Uterus (tissue), 4 donors: ENCODE data around the gene TMBIM1. TPM values are rescaled to one million over a fixed set of nuclear protein-coding genes. Genes with fewer than 3 reads are reported as not detected.

ENCODE experiments used
- DNase-seq, 2 donors: peaks; one replicate each; pipeline ENCODE4 v3.0.0-alpha.2; 2019 to 2020
- H3K27ac ChIP-seq, 2 donors: fragments of 200-600 bp; sonication (generic); 1 replicate in 1 of 2; 2 replicates in 1 of 2; pipeline ENCODE4 v1.5.1; 2016 to 2018
- H3K27me3 ChIP-seq, 2 donors: fragments of 200-600 bp; sonication (generic); one replicate each; pipeline ENCODE4 v1.5.1; 2018 to 2019; ENCODE audit warnings: control low read depth in 1 of 2
- H3K36me3 ChIP-seq, 2 donors: fragments of 200-600 bp; sonication (generic); one replicate each; pipeline ENCODE4 v1.5.1; 2019; ENCODE audit warnings: control low read depth in 1 of 2
- H3K4me1 ChIP-seq, 2 donors: fragments of 200-600 bp; sonication (generic); one replicate each; pipeline ENCODE4 v1.5.1; 2018 to 2019; ENCODE audit warnings: control low read depth in 1 of 2
- H3K4me3 ChIP-seq, 2 donors: fragments of 200-600 bp; sonication (generic); 1 replicate in 1 of 2; 2 replicates in 1 of 2; pipeline ENCODE4 v1.5.1; 2018 to 2019; ENCODE audit warnings: mild to moderate bottlenecking in 1 of 2
- H3K9me3 ChIP-seq, 2 donors: fragments of 200-600 bp; sonication (generic); one replicate each; pipeline ENCODE4 v1.5.1; 2019; ENCODE audit warnings: control low read depth in 1 of 2
- CTCF ChIP-seq, 4 experiments: fragments of 200-600 bp in 2 of 4; fragments of 450-650 bp in 2 of 4; sonication (generic) in 2 of 4; IDR thresholded peaks; one replicate each; pipeline ENCODE4 v1.5.1; 2016 to 2019; ENCODE audit warnings: antibody characterized with exemption in 4 of 4, mild to moderate bottlenecking in 2 of 4, moderate library complexity in 1 of 4
- POLR2A ChIP-seq, 2 donors: fragments of 450-650 bp; IDR thresholded peaks; one replicate each; pipeline ENCODE4 v1.6.1; 2016; ENCODE audit warnings: antibody characterized with exemption in 2 of 2, mild to moderate bottlenecking in 1 of 2, moderate library complexity in 1 of 2
- intact Hi-C: fragments of 100-400 bp; cut with DNase I; formaldehyde crosslinking; loops from one replicate; pipeline ENCODE4 v1.15.1; 2023; ENCODE audit warnings: low total_unique reads
- total RNA-seq, 4 donors: library from RNA; depleted of rRNA in 3 of 4; stranded (reverse); fragments of >200 nt in 3 of 4; gene quantifications; one replicate each; pipeline versions ENCODE4 v1.1.0 to v1.2.4, GENCODE V29; 2014 to 2023
- donor health status: DM: yes; HTN: yes; CAD: no.

TMBIM1 gene
- total RNA-seq, 4 donors from 2014 or later, result 112 to 166 (median 120) TPM

- intact Hi-C loops, result loop anchor here (10.0 kb wide), 1 partner anchor 52 kb away; the partner anchor contains the start of gene ARPC2
These were observed 25.9 kb downstream of the TMBIM1 start for GRCh38 chr2:218266316-218266979.

DNA sequence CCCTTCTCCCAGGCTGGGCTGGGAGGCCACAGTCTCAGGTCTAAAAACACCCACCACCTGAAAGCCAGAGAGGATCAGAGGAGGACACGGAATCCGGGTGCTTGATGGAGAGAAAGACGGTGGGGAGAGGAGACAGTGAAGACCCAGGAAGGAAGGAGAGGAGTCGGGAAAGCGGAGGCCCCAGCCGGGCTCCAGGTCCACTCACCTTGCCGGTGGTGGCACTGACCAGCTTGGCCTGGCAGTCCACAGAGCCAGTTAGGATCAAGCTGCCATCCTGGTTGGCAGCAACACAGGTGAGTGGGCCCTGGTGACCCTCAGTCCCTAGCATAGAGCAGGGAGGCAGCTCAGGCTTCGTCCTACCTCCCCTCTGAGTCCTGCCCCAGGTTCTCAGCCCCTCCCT lies 26.7 kb downstream of the TMBIM1 start:
- Histone ChIP-seq H3K4me1 (peaks cover 0 to 6% of the 10 kb centered on the region in 2 donors), H3K9me3 (no peaks in the 10 kb centered on the region), H3K27me3 (no peaks in the 10 kb centered on the region), H3K27ac (no peak overlapping the region), H3K4me3 (no peak overlapping the region), H3K36me3 (no peaks in the 10 kb centered on the region)
- TF ChIP-seq POLR2A (IDR thresholded peaks at IDR 0.05) (no peak), CTCF (IDR thresholded peaks at IDR 0.05) (no peak)
- no peak for DNase-seq
- intact Hi-C loops, result loop anchor here (10.0 kb wide), 1 partner anchor 51 kb away; the partner anchor contains the start of gene ARPC2

More at GRCh38 chr2:218266316-218266979, 25.9 kb downstream of the TMBIM1 start:
- H3K27me3 ChIP-seq, result no peaks in the 10 kb centered on the region
- no peak overlapping the region for H3K27ac ChIP-seq
- DNase-seq, result no peak
- peaks cover under 1 to 10% of the 10 kb centered on the region in 2 donors for H3K4me1 ChIP-seq
- TF ChIP-seq CTCF (IDR thresholded peaks at IDR 0.05) (no peak), POLR2A (IDR thresholded peaks at IDR 0.05) (no peak)
- no peak overlapping the region for H3K4me3 ChIP-seq
- H3K9me3 ChIP-seq, result no peaks in the 10 kb centered on the region
- H3K36me3 ChIP-seq, result no peaks in the 10 kb centered on the region

DNA sequence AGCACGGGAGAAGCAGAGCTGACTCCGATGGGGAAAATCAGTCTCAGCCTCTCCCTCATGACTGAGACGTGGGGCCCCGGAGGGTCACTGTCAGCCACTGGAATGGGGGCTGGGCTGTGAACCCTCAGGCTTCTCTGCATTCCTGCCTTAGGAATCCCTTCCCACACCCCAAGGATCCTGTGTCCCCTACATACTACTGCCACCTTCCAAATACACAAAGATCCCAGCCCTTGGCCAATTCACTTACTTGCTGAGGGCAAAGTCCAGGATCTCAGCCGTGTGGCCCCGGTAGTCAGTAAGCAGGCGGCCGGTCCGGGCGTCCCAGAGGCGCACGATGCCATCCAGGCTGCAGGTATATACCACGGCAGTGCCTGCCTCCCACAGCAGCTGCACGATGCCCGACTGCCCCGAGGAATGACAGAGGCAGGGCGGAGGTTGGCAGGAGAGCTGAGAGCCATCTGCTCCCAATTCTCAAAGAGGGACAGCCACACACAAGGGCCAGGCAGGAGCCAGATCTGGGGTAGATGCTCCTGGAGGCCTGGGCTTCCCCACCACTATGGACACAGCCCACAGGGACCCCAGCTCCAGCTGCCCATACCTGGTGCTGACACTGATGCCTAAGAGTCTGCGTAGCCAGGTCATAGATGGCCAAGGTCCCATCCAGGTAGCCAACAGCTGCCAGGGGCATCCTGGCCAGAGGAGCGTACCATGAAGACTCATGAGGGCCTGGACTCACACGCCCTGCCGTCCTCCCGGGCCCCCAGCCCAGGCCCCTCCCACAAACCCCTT lies 27.3 kb downstream of the TMBIM1 start:
- no peaks in the 10 kb centered on the region for H3K9me3 ChIP-seq
- H3K27me3 ChIP-seq, result no peaks in the 10 kb centered on the region
- intact Hi-C loops, result loop anchor here (10.0 kb wide), 1 partner anchor 50 kb away; the partner anchor contains the start of gene ARPC2
- DNase-seq, result no peak
- H3K4me3 ChIP-seq, result no peak overlapping the region
- H3K36me3 ChIP-seq, result no peaks in the 10 kb centered on the region
- no peak overlapping the region for H3K27ac ChIP-seq
- H3K4me1 ChIP-seq, result peaks cover 2 to 7% of the 10 kb centered on the region in 2 donors
- TF ChIP-seq CTCF (IDR thresholded peaks at IDR 0.05) (no peak), POLR2A (IDR thresholded peaks at IDR 0.05) (no peak)

- H3K4me3 ChIP-seq, result no peak overlapping the region
- no peaks in the 10 kb centered on the region for H3K9me3 ChIP-seq
- H3K27me3 ChIP-seq, result no peaks in the 10 kb centered on the region
- DNase-seq, result no peak
- H3K4me1 ChIP-seq, result peaks cover 4 to 10% of the 10 kb centered on the region in 2 donors
- H3K36me3 ChIP-seq, result no peaks in the 10 kb centered on the region
- intact Hi-C loops, result loop anchor here (10.0 kb wide), 1 partner anchor 49 kb away; the partner anchor contains the start of gene ARPC2
- TF ChIP-seq CTCF (IDR thresholded peaks at IDR 0.05), result no peak
- TF ChIP-seq POLR2A (IDR thresholded peaks at IDR 0.05), result no peak
- H3K27ac ChIP-seq, result no peak overlapping the region
These were observed 28.3 kb downstream of the TMBIM1 start for GRCh38 chr2:218263817-218264641.
